Measurements from ENCODE around the gene BMPER.

DNA sequence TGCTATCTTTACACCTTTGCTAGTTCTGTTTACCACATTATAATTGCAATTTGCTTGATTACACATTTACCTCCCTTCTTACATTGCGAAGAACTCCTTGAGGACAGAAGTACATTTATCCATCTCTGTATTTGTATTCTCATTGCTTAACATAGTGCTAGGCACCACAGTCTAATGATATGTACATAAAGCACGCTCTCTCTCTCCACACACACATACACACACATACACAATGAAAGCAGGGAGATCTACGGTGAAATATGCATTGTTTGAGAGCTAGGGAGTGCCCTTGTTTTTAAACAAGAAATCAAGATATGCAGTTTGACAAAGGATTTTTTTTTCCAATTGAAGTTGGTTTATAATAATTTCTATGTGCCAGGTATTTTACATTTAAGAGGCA is 148.7 kb downstream of the BMPER start:
- TF ChIP-seq, protein P1, sequence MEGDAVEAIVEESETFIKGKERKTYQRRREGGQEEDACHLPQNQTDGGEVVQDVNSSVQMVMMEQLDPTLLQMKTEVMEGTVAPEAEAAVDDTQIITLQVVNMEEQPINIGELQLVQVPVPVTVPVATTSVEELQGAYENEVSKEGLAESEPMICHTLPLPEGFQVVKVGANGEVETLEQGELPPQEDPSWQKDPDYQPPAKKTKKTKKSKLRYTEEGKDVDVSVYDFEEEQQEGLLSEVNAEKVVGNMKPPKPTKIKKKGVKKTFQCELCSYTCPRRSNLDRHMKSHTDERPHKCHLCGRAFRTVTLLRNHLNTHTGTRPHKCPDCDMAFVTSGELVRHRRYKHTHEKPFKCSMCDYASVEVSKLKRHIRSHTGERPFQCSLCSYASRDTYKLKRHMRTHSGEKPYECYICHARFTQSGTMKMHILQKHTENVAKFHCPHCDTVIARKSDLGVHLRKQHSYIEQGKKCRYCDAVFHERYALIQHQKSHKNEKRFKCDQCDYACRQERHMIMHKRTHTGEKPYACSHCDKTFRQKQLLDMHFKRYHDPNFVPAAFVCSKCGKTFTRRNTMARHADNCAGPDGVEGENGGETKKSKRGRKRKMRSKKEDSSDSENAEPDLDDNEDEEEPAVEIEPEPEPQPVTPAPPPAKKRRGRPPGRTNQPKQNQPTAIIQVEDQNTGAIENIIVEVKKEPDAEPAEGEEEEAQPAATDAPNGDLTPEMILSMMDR (IDR thresholded peaks at IDR 0.05; ENCODE audit: poor library complexity), result no peak
- TF ChIP-seq EZH2phosphoT487 (IDR thresholded peaks at IDR 0.05; ENCODE audit: low read depth, severe bottlenecking, unreplicated experiment) (no peak), EZH2 (IDR thresholded peaks at IDR 0.05; ENCODE audit: borderline replicate concordance) (no peak)
